D721Med (cell line): ENCODE measurements around the gene BCKDHB.

Experiments used
- DNase-seq: peaks from one replicate; pipeline ENCODE4 v3.0.0; 2011; ENCODE audit warnings: low spot score; ENCODE audit not compliant: insufficient read length
- FAIRE-seq: peaks from 2 replicates; lab custom pipeline; 2011; peaks lifted over from hg19 to GRCh38; lab: Jason Lieb, UNC
- CTCF ChIP-seq: IDR thresholded peaks from 2 replicates; pipeline ENCODE4 v1.5.1; 2012; ENCODE audit warnings: mild to moderate bottlenecking, control low read depth; ENCODE audit not compliant: insufficient read depth; ENCODE audit errors: missing control alignments

Gene BCKDHB

GRCh38 chr6:80328652-80329051, 222.2 kb downstream of the BCKDHB start:
- DNase-seq: no peak
- no peak for TF ChIP-seq CTCF
- no peak for FAIRE-seq

DNA sequence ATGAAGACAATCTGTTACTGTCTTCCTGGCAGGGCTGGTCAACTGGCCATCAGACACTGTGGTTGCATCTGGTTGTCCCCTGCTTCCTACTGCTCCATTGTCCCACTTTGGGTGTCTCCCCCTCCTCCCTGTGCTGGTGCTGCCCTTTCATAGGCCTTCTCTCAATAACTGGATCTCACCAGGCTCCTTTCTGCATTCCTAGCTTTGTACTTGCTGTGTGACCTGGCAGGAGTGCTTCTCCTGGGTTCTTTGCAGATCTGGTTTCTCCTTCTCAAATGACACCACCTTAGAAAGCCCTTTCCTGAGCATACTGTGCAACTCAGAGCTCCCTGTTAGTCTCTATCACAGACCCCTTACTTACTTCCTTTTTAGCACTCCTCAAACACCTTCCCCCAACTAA, 223.0 kb downstream of the BCKDHB start:
- no peak for TF ChIP-seq CTCF
- FAIRE-seq (no peak), DNase-seq (no peak)

GRCh38 chr6:80330961-80331360, 224.5 kb downstream of the BCKDHB start:
- FAIRE-seq (no peak), DNase-seq (no peak)
- TF ChIP-seq CTCF: no peak

DNA sequence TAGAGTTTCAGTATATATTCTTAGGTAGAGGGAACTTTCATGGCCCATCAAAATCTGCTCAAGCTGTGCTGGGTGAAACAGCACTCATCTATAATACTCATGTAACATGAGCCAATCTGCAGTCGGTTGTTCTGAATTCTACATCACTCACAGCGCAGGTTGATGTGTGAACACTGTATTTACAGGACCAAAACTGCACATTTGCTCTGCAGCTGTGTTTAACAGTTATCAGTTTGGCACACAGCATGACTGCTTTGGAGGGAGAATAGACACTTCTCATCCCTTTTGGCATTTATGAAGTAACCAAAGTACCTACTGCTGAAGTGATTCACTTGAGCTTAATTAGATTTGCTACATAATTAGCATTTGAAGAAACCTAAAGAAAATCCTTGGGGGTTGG, 225.1 kb downstream of the BCKDHB start:
- no peak for TF ChIP-seq CTCF
- DNase-seq (no peak), FAIRE-seq (no peak)

DNA sequence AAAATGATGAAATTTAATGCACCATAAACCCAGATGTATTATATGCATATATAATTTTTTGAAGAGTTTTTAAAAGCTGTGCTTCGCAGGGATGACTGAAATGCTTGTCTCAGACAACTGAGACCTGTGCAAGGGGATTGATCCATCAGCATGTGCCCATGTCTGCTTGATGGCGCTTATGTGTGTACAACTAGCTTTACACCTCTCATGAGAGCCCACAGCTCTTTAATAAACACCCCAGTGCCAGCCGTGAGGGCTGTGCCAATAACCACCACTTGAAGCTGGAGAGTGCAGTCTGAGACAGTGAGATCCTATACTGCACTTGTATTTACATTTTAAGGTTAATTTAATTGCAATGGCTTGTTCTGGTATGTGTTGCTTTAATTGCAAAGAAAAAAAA, 225.5 kb downstream of the BCKDHB start:
- FAIRE-seq (no peak), DNase-seq (no peak)
- TF ChIP-seq CTCF: no peak

DNA sequence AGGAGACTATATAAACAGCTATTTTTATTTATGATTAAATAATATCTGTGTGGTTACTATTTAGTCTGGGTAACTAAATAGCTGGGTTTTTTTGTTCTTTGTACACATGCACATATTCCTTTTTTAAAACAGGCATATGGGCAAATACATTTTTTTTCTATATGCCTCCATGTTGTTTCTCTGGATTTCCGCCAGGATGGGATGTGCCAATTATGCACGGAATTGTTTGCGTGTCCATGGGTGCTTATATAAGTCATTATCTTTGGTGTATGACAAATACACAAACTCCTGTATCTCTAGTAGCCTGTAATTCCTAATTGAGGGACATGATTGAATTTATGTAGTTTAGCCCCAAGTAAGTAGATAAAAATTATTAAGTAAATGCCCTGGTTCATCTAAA, 226.9 kb downstream of the BCKDHB start:
- TF ChIP-seq CTCF: no peak
- DNase-seq (no peak), FAIRE-seq (no peak)

DNA sequence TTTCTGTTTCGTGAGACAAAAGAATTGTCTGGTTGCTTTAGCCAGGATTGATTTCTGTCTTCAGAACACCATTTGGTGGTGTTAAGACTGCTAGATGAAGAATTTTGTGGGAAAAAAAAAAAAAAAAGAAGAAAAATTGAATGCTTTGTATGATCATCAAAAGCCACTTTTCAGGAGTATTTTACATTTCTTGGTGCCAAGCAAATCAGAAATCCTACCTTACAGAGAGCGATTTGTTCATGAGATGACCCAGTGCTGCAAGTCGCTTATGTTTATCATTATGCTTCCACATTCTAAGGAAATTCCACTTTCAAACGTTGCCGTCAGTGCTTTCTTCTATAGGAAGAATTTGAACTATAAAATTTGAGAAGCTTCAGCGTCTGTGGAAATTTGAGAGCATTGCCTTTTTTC, 228.7 kb downstream of the BCKDHB start:
- DNase-seq: no peak
- no peak for FAIRE-seq
- TF ChIP-seq CTCF: no peak
